GM12865 (cell line): ENCODE results near the gene CHN1.

Source experiments
- DNase-seq: peaks from one replicate; pipeline ENCODE4 v3.0.0; 2010; ENCODE audit warnings: low read depth
- H3K4me3 ChIP-seq: 2 replicates; pipeline ENCODE4 v1.5.1; 2011; ENCODE audit warnings: mild to moderate bottlenecking, low read depth, low read length, control low read depth
- TF ChIP-seq, protein P1 (sequence below): IDR thresholded peaks from 2 replicates; pipeline ENCODE4 v1.5.1; 2011; ENCODE audit warnings: low read length, control low read depth, low read depth, inconsistent platforms; ENCODE audit not compliant: insufficient read depth; ENCODE audit errors: missing control alignments

The CHN1 gene

GRCh38 chr2:174969091-174969734, 36.0 kb downstream of the CHN1 start:
- no peak for DNase-seq
- TF ChIP-seq, protein P1, sequence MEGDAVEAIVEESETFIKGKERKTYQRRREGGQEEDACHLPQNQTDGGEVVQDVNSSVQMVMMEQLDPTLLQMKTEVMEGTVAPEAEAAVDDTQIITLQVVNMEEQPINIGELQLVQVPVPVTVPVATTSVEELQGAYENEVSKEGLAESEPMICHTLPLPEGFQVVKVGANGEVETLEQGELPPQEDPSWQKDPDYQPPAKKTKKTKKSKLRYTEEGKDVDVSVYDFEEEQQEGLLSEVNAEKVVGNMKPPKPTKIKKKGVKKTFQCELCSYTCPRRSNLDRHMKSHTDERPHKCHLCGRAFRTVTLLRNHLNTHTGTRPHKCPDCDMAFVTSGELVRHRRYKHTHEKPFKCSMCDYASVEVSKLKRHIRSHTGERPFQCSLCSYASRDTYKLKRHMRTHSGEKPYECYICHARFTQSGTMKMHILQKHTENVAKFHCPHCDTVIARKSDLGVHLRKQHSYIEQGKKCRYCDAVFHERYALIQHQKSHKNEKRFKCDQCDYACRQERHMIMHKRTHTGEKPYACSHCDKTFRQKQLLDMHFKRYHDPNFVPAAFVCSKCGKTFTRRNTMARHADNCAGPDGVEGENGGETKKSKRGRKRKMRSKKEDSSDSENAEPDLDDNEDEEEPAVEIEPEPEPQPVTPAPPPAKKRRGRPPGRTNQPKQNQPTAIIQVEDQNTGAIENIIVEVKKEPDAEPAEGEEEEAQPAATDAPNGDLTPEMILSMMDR = no peak
- H3K4me3 ChIP-seq = no peak overlapping the region

DNA sequence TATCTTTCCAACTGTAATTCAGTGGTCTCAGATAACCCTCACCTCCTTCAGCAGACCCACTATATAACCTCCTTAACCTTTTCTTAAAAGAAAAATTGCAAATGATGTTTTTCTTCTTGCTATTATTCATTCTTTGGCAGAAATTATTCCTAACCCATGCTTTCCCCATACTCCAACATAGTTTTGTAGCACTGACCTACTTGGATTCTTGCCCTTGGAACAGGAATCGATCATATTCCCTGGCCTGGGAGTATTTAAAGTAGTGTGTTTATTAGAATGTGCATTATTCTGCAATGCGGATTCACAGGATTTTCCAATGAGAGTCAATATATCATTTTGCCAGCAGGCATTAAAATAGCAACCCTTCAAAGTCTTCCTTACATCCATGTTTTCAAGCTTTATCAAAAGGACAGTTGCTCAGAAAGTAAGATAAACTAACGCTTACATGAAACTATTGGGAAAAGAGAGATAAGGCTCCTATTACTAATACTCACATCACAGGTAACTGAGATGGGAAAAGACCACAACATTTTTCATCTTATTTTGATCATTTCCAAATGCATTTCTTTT, 37.4 kb downstream of the CHN1 start:
- H3K4me3 ChIP-seq = no peak overlapping the region
- TF ChIP-seq, protein P1 = no peak
- no peak for DNase-seq

GRCh38 chr2:174967086-174967485, 38.1 kb downstream of the CHN1 start:
- no peak for DNase-seq
- no peak overlapping the region for H3K4me3 ChIP-seq
- TF ChIP-seq, protein P1 = no peak

GRCh38 chr2:174965992-174966744, 39.0 kb downstream of the CHN1 start:
- TF ChIP-seq, protein P1 = no peak
- H3K4me3 ChIP-seq = no peak overlapping the region
- no peak for DNase-seq

DNA sequence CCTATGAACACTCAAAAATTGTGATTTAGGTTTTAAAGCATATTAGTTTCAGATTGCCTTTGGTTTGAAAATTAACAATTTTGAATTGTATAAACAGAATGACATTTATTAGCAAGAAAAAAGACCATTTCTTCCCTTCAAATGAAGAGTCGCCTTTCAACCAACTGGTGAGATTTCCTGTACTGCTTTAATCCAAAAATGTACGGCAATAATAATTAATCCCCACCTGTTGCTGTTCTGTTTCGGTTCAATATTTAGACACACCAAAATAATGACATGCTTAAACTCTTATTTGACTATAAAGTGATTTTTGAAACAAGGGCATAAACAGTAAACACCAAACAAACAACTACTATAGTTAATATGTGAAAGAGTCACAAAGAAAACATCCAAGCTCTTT, 39.6 kb downstream of the CHN1 start:
- TF ChIP-seq, protein P1 = no peak
- DNase-seq = no peak

GRCh38 chr2:174964404-174964803, 40.8 kb downstream of the CHN1 start:
- DNase-seq = no peak
- H3K4me3 ChIP-seq = no peak overlapping the region
- TF ChIP-seq, protein P1 = no peak

More for the DNA sequence above, 39.6 kb downstream of the CHN1 start:
- no peak overlapping the region for H3K4me3 ChIP-seq
